ENCODE measurements around the gene PIK3R2.

GRCh38 chr19:18172331-18173053 is 19.5 kb downstream of the PIK3R2 start:
- no peak for TF ChIP-seq GATA2 (IDR thresholded peaks at IDR 0.05; ENCODE audit: low read depth, low read length)
- no peak for TF ChIP-seq GATA3 (IDR thresholded peaks at IDR 0.05; ENCODE audit: low read depth, low read length)
